ENCODE data around the gene KATNAL1. TPM values are rescaled to one million over a fixed set of nuclear protein-coding genes. Genes with fewer than 3 reads are reported as not detected.

Gene KATNAL1
- total and polyA plus RNA-seq, 2 of the 4 experiments (the other 2 are of a cell fraction): 6.9 to 16.8 TPM

DNA sequence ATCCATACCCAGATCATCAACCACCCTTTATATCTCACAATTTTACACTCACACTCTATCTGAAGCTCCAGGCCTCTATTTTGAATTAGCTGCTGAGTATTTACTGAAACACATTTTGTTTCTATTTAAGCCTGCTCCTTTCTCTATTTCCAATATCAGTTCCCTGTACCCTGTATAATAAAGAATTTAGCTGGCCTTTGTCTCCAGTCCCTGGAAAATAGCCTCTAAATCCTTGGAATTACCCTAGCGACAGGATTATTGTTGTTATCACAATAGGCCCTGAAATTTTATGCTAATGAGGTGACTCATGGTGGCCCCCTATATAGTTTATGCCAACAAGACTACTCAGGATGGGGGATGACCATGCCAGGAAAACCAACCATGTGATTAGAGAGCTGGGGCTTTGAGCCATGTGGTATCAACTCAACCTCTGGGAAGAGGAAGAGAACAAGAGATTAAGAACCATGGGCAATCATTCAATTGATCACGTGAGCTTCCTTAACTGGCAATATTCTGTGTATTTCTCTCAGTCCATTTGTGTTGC, 72.7 kb downstream of the KATNAL1 start:
- Histone ChIP-seq H3K9me1 (ENCODE audit: insufficient read depth, low read length) (0 out of 2 replicates have a peak, but pooled peaks cover 6% of the 10 kb centered on the region), H3K9me3 (ENCODE audit: control insufficient read depth, insufficient read depth, low read length) (no peaks in the 10 kb centered on the region), H4K5ac (ENCODE audit: low read depth, low read length) (no peak overlapping the region), H2AK5ac (ENCODE audit: low read depth, low read length) (no peak overlapping the region), H3K56ac (ENCODE audit: extremely low read depth, insufficient read depth, low read length) (no peak overlapping the region), H2BK20ac (ENCODE audit: low read depth, low read length) (no peak overlapping the region), H3K9ac (ENCODE audit: low read depth, low read length) (no peak overlapping the region), H3K4ac (ENCODE audit: low read depth, low read length) (no peak overlapping the region), H2BK5ac (ENCODE audit: low read depth, low read length, poor library complexity, severe bottlenecking) (no peak overlapping the region), H3K18ac (ENCODE audit: low read depth, low read length) (no peak overlapping the region), H2BK15ac (ENCODE audit: low read depth, low read length) (no peak overlapping the region), H2AK9ac (replicated peaks; ENCODE audit: low read depth, low read length, poor library complexity) (no peak overlapping the region), H3K36me3 (ENCODE audit: control insufficient read depth, insufficient read depth, low read length) (peaks cover 4% of the 10 kb centered on the region), H3K14ac (replicated peaks; ENCODE audit: low read depth, low read length) (no peak overlapping the region), H4K8ac (ENCODE audit: low read depth in 2 of 2, low read length in 2 of 2) (no peak overlapping the region), H3K79me1 (ENCODE audit: low read depth in 1 of 2, low read length in 2 of 2) (peaks cover 28 to 41% of the 10 kb centered on the region in 2 experiments; a peak in 3 of 4 replicates), H3K27me3 (ENCODE audit: control insufficient read depth, insufficient read depth, low read length) (no peaks in the 10 kb centered on the region), H3K27ac (ENCODE audit: insufficient read depth, low read length) (no peak overlapping the region), H3K4me2 (ENCODE audit: low read depth, low read length) (no peak overlapping the region), H3K4me3 (ENCODE audit: insufficient read depth, low read depth, low read length) (no peak overlapping the region), H3K4me1 (ENCODE audit: control insufficient read depth, insufficient read depth, low read length) (no peaks in the 10 kb centered on the region; the same call in 1 of the 2 replicates), H3K23ac (ENCODE audit: low read depth, low read length) (no peak overlapping the region; the same call in 1 of the 2 replicates), H4K20me1 (ENCODE audit: insufficient read depth, low read length) (no peaks in the 10 kb centered on the region), H4K91ac (ENCODE audit: insufficient read depth, low read depth, low read length) (no peak overlapping the region), H2BK120ac (ENCODE audit: low read depth, low read length) (no peak overlapping the region), H2AFZ (replicated peaks; ENCODE audit: low read length, poor library complexity) (no peak overlapping the region)
- no CpG with 5 or more reads among the region's 2 CpGs for WGBS, 2 experiments (ENCODE audit: extremely low coverage in 2 of 2, insufficient read length in 1 of 2)
- dilution Hi-C loops (cut with HindIII; ENCODE audit: low sequenced_read_pairs, unreplicated experiment) (no loop called here), in situ Hi-C loops (cut with MboI; ENCODE audit: low sequenced_read_pairs) (no loop called here), intact Hi-C loops (cut with micrococcal nuclease) (no loop called here)
- ChIA-PET POLR2A (ENCODE audit: unreplicated experiment) (no interaction called here), CTCF (interaction anchor here (1.2 to 1.4 kb wide), 2 partner anchors 10 to 161 kb away, joined by 3 read pairs; no protein-coding TSS in a partner anchor)
- ATAC-seq (ENCODE audit: low read depth): no peak
- TF ChIP-seq NFE2L2 (IDR thresholded peaks at IDR 0.05; ENCODE audit: low read depth, low read length) (no peak), CEBPB (IDR thresholded peaks at IDR 0.05; ENCODE audit: low read depth, low read length) (no peak), MXI1 (IDR thresholded peaks at IDR 0.05; ENCODE audit: borderline replicate concordance, low read depth, low read length) (no peak), MAZ (IDR thresholded peaks at IDR 0.05; ENCODE audit: borderline replicate concordance, low read depth, low read length) (no peak), POLR2A (IDR thresholded peaks at IDR 0.05; ENCODE audit: low read depth, low read length) (no peak), CHD1 (IDR thresholded peaks at IDR 0.05; ENCODE audit: low read depth, low read length) (no peak), MAFK (IDR thresholded peaks at IDR 0.05; ENCODE audit: low read depth, low read length) (no peak), BHLHE40 (IDR thresholded peaks at IDR 0.05; ENCODE audit: low read depth, low read length) (no peak), SMC3 (IDR thresholded peaks at IDR 0.05; ENCODE audit: low read depth, low read length) (no peak), RFX5 (IDR thresholded peaks at IDR 0.05; ENCODE audit: low read depth, low read length) (no peak), FOS (IDR thresholded peaks at IDR 0.05; ENCODE audit: low read depth, low read length) (no peak), RCOR1 (IDR thresholded peaks at IDR 0.05; ENCODE audit: insufficient replicate concordance, low read length) (no peak), RAD21 (IDR thresholded peaks at IDR 0.05; ENCODE audit: low read length) (no peak)
- TF ChIP-seq, protein P1, sequence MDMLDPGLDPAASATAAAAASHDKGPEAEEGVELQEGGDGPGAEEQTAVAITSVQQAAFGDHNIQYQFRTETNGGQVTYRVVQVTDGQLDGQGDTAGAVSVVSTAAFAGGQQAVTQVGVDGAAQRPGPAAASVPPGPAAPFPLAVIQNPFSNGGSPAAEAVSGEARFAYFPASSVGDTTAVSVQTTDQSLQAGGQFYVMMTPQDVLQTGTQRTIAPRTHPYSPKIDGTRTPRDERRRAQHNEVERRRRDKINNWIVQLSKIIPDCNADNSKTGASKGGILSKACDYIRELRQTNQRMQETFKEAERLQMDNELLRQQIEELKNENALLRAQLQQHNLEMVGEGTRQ (IDR thresholded peaks at IDR 0.05; ENCODE audit: low read depth, low read length): no peak
- TF ChIP-seq, protein P2, sequence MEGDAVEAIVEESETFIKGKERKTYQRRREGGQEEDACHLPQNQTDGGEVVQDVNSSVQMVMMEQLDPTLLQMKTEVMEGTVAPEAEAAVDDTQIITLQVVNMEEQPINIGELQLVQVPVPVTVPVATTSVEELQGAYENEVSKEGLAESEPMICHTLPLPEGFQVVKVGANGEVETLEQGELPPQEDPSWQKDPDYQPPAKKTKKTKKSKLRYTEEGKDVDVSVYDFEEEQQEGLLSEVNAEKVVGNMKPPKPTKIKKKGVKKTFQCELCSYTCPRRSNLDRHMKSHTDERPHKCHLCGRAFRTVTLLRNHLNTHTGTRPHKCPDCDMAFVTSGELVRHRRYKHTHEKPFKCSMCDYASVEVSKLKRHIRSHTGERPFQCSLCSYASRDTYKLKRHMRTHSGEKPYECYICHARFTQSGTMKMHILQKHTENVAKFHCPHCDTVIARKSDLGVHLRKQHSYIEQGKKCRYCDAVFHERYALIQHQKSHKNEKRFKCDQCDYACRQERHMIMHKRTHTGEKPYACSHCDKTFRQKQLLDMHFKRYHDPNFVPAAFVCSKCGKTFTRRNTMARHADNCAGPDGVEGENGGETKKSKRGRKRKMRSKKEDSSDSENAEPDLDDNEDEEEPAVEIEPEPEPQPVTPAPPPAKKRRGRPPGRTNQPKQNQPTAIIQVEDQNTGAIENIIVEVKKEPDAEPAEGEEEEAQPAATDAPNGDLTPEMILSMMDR (conservative IDR thresholded peaks at IDR 0.05; ENCODE audit: low read depth, low read length): no peak
- TF ChIP-seq, protein P3, sequence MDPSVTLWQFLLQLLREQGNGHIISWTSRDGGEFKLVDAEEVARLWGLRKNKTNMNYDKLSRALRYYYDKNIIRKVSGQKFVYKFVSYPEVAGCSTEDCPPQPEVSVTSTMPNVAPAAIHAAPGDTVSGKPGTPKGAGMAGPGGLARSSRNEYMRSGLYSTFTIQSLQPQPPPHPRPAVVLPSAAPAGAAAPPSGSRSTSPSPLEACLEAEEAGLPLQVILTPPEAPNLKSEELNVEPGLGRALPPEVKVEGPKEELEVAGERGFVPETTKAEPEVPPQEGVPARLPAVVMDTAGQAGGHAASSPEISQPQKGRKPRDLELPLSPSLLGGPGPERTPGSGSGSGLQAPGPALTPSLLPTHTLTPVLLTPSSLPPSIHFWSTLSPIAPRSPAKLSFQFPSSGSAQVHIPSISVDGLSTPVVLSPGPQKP (IDR thresholded peaks at IDR 0.05; ENCODE audit: borderline replicate concordance, low read depth, low read length): no peak
- BruUV-seq (replicated peaks): no TSS peak
- no peak for DNase-seq

Measured in IMR-90 (cell line).